ENCODE results near the gene CREB3. TPM values are rescaled to one million over a fixed set of nuclear protein-coding genes. Genes with fewer than 3 reads are reported as not detected.

Gene CREB3
- total RNA-seq, 1 donor from 2014 or later: 35.9 TPM

DNA sequence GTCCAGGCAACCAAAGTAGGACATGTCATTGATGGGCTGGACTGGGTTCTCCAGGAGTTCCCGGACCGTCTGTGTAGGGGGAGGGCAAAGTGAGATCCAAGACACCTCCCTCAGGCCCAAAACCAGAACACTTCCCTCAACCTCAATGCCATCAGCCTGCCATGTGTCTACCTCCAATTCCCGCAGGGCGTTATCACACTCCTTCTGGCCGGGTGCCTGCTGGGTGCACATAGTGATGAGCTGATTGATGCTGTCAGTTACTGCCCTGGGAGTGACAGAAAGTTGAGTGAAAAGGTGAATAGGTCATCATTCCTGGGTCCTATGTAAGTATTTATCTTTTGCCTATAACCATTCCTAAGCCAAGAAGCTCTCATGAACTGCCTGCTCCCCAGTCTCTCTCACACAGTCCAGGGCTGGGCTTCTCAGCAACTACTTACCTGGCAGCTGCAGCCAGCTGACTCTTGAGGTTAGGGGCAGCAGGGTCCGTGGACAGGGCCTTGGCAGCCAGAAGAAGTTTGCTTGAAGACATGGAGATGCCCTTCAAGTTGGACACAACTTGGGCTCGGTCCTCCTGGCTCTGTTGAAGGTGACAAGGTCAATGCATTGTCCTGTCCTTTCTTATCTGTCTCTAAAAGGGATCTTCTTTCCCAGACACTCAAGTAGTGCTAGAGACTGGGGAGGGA is 21.5 kb upstream of the CREB3 start:
- no peak overlapping the region for H3K4me3 Mint-ChIP-seq
- no peak overlapping the region for H3K27ac Mint-ChIP-seq (ENCODE audit: unreplicated experiment)
- TF ChIP-seq, protein P1, sequence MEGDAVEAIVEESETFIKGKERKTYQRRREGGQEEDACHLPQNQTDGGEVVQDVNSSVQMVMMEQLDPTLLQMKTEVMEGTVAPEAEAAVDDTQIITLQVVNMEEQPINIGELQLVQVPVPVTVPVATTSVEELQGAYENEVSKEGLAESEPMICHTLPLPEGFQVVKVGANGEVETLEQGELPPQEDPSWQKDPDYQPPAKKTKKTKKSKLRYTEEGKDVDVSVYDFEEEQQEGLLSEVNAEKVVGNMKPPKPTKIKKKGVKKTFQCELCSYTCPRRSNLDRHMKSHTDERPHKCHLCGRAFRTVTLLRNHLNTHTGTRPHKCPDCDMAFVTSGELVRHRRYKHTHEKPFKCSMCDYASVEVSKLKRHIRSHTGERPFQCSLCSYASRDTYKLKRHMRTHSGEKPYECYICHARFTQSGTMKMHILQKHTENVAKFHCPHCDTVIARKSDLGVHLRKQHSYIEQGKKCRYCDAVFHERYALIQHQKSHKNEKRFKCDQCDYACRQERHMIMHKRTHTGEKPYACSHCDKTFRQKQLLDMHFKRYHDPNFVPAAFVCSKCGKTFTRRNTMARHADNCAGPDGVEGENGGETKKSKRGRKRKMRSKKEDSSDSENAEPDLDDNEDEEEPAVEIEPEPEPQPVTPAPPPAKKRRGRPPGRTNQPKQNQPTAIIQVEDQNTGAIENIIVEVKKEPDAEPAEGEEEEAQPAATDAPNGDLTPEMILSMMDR (conservative IDR thresholded peaks at IDR 0.05): no peak
- DNase-seq (ENCODE audit: low read depth, low spot score): no peak
- no peaks in the 10 kb centered on the region for H3K27me3 Mint-ChIP-seq (ENCODE audit: low read depth)
- H3K9me3 Mint-ChIP-seq: no peaks in the 10 kb centered on the region
- peaks cover 24% of the 10 kb centered on the region for H3K36me3 Mint-ChIP-seq (ENCODE audit: low read depth)
- H3K4me1 Mint-ChIP-seq: no peaks in the 10 kb centered on the region

- H3K4me1 Mint-ChIP-seq: no peaks in the 10 kb centered on the region
- no peak overlapping the region for H3K27ac Mint-ChIP-seq (ENCODE audit: unreplicated experiment)
- DNase-seq (ENCODE audit: low read depth, low spot score): no peak
- no peaks in the 10 kb centered on the region for H3K9me3 Mint-ChIP-seq
- H3K36me3 Mint-ChIP-seq (ENCODE audit: low read depth): peaks cover 30% of the 10 kb centered on the region
- no peak overlapping the region for H3K4me3 Mint-ChIP-seq
- TF ChIP-seq, protein P1 (conservative IDR thresholded peaks at IDR 0.05): no peak
- no peaks in the 10 kb centered on the region for H3K27me3 Mint-ChIP-seq (ENCODE audit: low read depth)
Measured at GRCh38 chr9:35711501-35712428, 20.7 kb upstream of the CREB3 start.

GRCh38 chr9:35712762-35713400 is 19.6 kb upstream of the CREB3 start:
- H3K27me3 Mint-ChIP-seq (ENCODE audit: low read depth): no peaks in the 10 kb centered on the region
- no peaks in the 10 kb centered on the region for H3K4me1 Mint-ChIP-seq
- peaks cover 24% of the 10 kb centered on the region for H3K36me3 Mint-ChIP-seq (ENCODE audit: low read depth)
- no peak overlapping the region for H3K27ac Mint-ChIP-seq (ENCODE audit: unreplicated experiment)
- no peaks in the 10 kb centered on the region for H3K9me3 Mint-ChIP-seq
- TF ChIP-seq, protein P1 (conservative IDR thresholded peaks at IDR 0.05): no peak
- no peak overlapping the region for H3K4me3 Mint-ChIP-seq
- DNase-seq (ENCODE audit: low read depth, low spot score): no peak

DNA sequence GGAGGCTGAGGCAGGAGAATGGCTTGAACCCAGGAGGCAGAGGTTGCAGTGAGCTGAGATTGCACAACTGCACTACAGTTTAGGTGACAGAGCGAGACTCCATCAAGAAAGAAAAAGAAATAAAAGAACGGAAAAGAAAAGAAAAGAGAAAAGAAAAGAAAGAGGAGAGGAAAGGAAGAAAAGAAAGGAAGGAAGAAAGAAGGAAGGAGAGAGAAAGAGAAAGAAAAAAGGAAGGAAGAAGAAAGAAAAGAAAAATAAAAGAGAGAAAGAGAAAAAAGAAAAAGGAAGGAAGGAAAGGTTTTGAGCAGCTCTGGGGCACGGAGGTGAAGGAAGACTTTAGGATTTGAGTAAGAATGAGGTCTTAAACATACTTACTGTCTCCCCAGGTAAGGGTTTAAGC is 18.9 kb upstream of the CREB3 start:
- DNase-seq (ENCODE audit: low read depth, low spot score): no peak
- H3K27me3 Mint-ChIP-seq (ENCODE audit: low read depth): no peaks in the 10 kb centered on the region
- no peak overlapping the region for H3K27ac Mint-ChIP-seq (ENCODE audit: unreplicated experiment)
- TF ChIP-seq, protein P1 (conservative IDR thresholded peaks at IDR 0.05): no peak
- H3K4me1 Mint-ChIP-seq: no peaks in the 10 kb centered on the region
- H3K4me3 Mint-ChIP-seq: no peak overlapping the region
- H3K36me3 Mint-ChIP-seq (ENCODE audit: low read depth): peaks cover 22% of the 10 kb centered on the region
- no peaks in the 10 kb centered on the region for H3K9me3 Mint-ChIP-seq

DNA sequence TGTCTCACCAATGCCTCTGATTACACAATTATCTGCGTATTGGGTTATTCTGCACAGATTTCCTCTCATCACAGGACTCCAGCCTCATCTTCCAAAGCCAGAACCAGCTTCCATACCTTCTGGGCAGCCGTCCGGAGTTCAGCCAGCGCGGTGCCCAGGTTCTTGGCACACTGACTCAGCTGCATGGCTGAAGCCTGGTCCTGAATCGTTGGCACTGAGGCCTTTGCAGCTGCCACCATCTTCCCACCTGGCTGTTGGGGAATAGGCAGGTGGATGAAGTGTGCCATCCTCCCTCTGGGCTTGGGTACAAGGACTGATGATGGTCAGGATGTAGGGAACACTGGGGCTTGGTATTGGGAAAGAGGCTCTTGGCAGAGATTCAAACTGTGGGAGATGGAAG is 18.3 kb upstream of the CREB3 start:
- Mint-ChIP-seq H3K36me3 (ENCODE audit: low read depth) (peaks cover 20% of the 10 kb centered on the region), H3K27ac (ENCODE audit: unreplicated experiment) (no peak overlapping the region), H3K4me1 (no peaks in the 10 kb centered on the region), H3K4me3 (no peak overlapping the region), H3K9me3 (no peaks in the 10 kb centered on the region), H3K27me3 (ENCODE audit: low read depth) (no peaks in the 10 kb centered on the region)
- TF ChIP-seq, protein P1 (conservative IDR thresholded peaks at IDR 0.05): no peak
- DNase-seq (ENCODE audit: low read depth, low spot score): no peak
